Measurements from ENCODE around the gene TCF19.

- TF ChIP-seq ZNF114 (CRISPR knock-in tag; IDR thresholded peaks at IDR 0.05) (no peak), CTCF (conservative IDR thresholded peaks at IDR 0.05; ENCODE audit: low read depth in 2 of 2) (no peak), POLR2AphosphoS5 (IDR thresholded peaks at IDR 0.05; ENCODE audit: low read depth) (no peak), EZH2 (IDR thresholded peaks at IDR 0.05; ENCODE audit: low read depth, unreplicated experiment) (no peak), NANOG (IDR thresholded peaks at IDR 0.05; ENCODE audit: borderline replicate concordance) (no peak), EZH2phosphoT487 (IDR thresholded peaks at IDR 0.05; ENCODE audit: unreplicated experiment) (no peak), CREB1 (CRISPR knock-in tag; IDR thresholded peaks at IDR 0.05; ENCODE audit: low read depth) (no peak), ZNF331 (CRISPR knock-in tag; IDR thresholded peaks at IDR 0.05; ENCODE audit: low read depth) (no peak)
- TF ChIP-seq, protein P1, sequence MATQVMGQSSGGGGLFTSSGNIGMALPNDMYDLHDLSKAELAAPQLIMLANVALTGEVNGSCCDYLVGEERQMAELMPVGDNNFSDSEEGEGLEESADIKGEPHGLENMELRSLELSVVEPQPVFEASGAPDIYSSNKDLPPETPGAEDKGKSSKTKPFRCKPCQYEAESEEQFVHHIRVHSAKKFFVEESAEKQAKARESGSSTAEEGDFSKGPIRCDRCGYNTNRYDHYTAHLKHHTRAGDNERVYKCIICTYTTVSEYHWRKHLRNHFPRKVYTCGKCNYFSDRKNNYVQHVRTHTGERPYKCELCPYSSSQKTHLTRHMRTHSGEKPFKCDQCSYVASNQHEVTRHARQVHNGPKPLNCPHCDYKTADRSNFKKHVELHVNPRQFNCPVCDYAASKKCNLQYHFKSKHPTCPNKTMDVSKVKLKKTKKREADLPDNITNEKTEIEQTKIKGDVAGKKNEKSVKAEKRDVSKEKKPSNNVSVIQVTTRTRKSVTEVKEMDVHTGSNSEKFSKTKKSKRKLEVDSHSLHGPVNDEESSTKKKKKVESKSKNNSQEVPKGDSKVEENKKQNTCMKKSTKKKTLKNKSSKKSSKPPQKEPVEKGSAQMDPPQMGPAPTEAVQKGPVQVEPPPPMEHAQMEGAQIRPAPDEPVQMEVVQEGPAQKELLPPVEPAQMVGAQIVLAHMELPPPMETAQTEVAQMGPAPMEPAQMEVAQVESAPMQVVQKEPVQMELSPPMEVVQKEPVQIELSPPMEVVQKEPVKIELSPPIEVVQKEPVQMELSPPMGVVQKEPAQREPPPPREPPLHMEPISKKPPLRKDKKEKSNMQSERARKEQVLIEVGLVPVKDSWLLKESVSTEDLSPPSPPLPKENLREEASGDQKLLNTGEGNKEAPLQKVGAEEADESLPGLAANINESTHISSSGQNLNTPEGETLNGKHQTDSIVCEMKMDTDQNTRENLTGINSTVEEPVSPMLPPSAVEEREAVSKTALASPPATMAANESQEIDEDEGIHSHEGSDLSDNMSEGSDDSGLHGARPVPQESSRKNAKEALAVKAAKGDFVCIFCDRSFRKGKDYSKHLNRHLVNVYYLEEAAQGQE (IDR thresholded peaks at IDR 0.05; ENCODE audit: unreplicated experiment) = no peak
Measured at GRCh38 chr6:31168606-31169005, 10.2 kb downstream of the TCF19 start.

All from GM23338 (cell line).